ENCODE data around the gene THAP7. TPM values are rescaled to one million over a fixed set of nuclear protein-coding genes. Genes with fewer than 3 reads are reported as not detected.

The THAP7 gene
- total RNA-seq, 1 donor from 2014 or later: 14.7 TPM

- Mint-ChIP-seq H3K9me3 (no peaks in the 10 kb centered on the region), H3K27me3 (ENCODE audit: insufficient read depth, low read depth) (peaks cover 2% of the 10 kb centered on the region), H3K36me3 (peaks cover 1% of the 10 kb centered on the region), H3K4me3 (no peak overlapping the region), H3K4me1 (peaks cover 3% of the 10 kb centered on the region), H3K27ac (no peak overlapping the region)
- Histone ChIP-seq H3K9me3 (ENCODE audit: low read depth) (no peaks in the 10 kb centered on the region), H2AFZ (replicated peaks) (no peak overlapping the region), H3K27me3 (no peaks in the 10 kb centered on the region), H3K4me3 (no peak overlapping the region), H3K4me2 (no peak overlapping the region), H4K20me1 (ENCODE audit: low read depth) (no peaks in the 10 kb centered on the region), H3K9ac (no peak overlapping the region), H3F3A (ENCODE audit: low read depth) (no peaks in the 10 kb centered on the region), H3K4me1 (no peaks in the 10 kb centered on the region), H3K79me2 (ENCODE audit: low read depth) (no peaks in the 10 kb centered on the region), H3K27ac (no peak overlapping the region), H3K36me3 (no peaks in the 10 kb centered on the region)
- no peak for DNase-seq (ENCODE audit: low spot score)
- TF ChIP-seq CTCF (IDR thresholded peaks at IDR 0.05) (no peak), EZH2 (IDR thresholded peaks at IDR 0.05) (no peak), EZH2phosphoT487 (IDR thresholded peaks at IDR 0.05) (no peak)
Observed at GRCh38 chr22:20992056-20992442, 9.9 kb downstream of the THAP7 start.

DNA sequence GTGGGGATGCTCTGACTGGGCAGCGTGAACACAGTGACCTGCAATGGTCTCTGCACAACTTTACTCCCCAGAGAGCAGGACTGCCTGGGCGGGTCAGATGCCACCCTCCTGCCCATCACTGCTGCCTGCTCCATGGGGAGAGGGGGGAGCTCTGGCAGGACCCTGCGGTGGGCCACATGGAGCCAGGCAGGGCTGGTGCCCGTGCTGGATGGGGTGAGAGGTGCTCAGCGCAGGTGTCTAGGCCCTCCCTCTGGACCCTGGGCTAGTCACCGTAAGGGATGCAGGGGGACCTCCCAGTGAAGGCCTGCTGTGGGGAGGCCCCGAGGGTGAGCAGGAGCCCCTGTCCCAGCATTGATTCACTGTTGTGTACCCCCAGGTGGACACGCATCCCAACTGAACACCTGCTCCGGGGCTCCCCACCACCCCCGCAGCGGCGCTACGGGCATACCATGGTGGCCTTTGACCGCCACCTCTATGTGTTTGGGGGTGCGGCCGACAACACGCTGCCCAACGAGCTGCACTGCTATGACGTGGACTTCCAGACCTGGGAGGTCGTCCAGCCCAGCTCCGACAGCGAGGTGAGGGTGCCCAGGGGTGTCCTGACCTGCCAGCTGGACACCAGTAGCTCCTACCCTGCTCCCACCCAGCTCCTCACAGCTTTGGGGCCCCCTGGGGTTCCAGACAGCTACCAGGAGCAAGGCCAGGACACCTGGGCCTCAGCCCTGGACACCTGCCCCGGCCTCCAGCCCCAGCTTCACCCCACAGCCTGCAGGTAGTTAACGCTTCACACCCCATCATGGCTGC lies 10.5 kb downstream of the THAP7 start:
- Histone ChIP-seq H4K20me1 (ENCODE audit: low read depth) (no peaks in the 10 kb centered on the region), H3F3A (ENCODE audit: low read depth) (no peaks in the 10 kb centered on the region), H2AFZ (replicated peaks) (no peak overlapping the region), H3K27me3 (no peaks in the 10 kb centered on the region), H3K4me3 (no peak overlapping the region), H3K4me1 (no peaks in the 10 kb centered on the region), H3K4me2 (no peak overlapping the region), H3K27ac (no peak overlapping the region), H3K9ac (no peak overlapping the region), H3K79me2 (ENCODE audit: low read depth) (no peaks in the 10 kb centered on the region), H3K9me3 (ENCODE audit: low read depth) (no peaks in the 10 kb centered on the region), H3K36me3 (no peaks in the 10 kb centered on the region)
- Mint-ChIP-seq H3K36me3 (peaks cover 4% of the 10 kb centered on the region), H3K4me3 (no peak overlapping the region), H3K27me3 (ENCODE audit: insufficient read depth, low read depth) (peaks cover 2% of the 10 kb centered on the region), H3K27ac (no peak overlapping the region), H3K9me3 (no peaks in the 10 kb centered on the region), H3K4me1 (peaks cover 3% of the 10 kb centered on the region)
- DNase-seq (ENCODE audit: low spot score): no peak
- TF ChIP-seq EZH2phosphoT487 (IDR thresholded peaks at IDR 0.05) (no peak), EZH2 (IDR thresholded peaks at IDR 0.05) (no peak), CTCF (IDR thresholded peaks at IDR 0.05) (no peak)

GRCh38 chr22:20990184-20991180 lies 11.4 kb downstream of the THAP7 start:
- Histone ChIP-seq H3K9me3 (ENCODE audit: low read depth) (no peaks in the 10 kb centered on the region), H3K9ac (no peak overlapping the region), H3K4me2 (no peak overlapping the region), H3K4me1 (no peaks in the 10 kb centered on the region), H3K36me3 (no peaks in the 10 kb centered on the region), H2AFZ (replicated peaks) (no peak overlapping the region), H3K27ac (no peak overlapping the region), H3K27me3 (no peaks in the 10 kb centered on the region), H3F3A (ENCODE audit: low read depth) (no peaks in the 10 kb centered on the region), H3K79me2 (ENCODE audit: low read depth) (no peaks in the 10 kb centered on the region), H3K4me3 (no peak overlapping the region), H4K20me1 (ENCODE audit: low read depth) (no peaks in the 10 kb centered on the region)
- no peak for DNase-seq (ENCODE audit: low spot score)
- H3K27me3 Mint-ChIP-seq (ENCODE audit: insufficient read depth, low read depth): no peaks in the 10 kb centered on the region
- H3K9me3 Mint-ChIP-seq: no peaks in the 10 kb centered on the region
- H3K4me1 Mint-ChIP-seq: peaks cover 3% of the 10 kb centered on the region
- peaks cover 7% of the 10 kb centered on the region for H3K36me3 Mint-ChIP-seq
- H3K27ac Mint-ChIP-seq: peak overlapping the region; percentile 59
- TF ChIP-seq CTCF (IDR thresholded peaks at IDR 0.05) (no peak), EZH2phosphoT487 (IDR thresholded peaks at IDR 0.05) (no peak), EZH2 (IDR thresholded peaks at IDR 0.05) (no peak)
- no peak overlapping the region for H3K4me3 Mint-ChIP-seq

Data from neural progenitor cell (in vitro differentiated cells).